Lower leg skin (tissue), 4 donors: Measurements from ENCODE around the gene EHBP1. TPM values are rescaled to one million over a fixed set of nuclear protein-coding genes. Genes with fewer than 3 reads are reported as not detected.

Experiments used
- DNase-seq, 2 donors: peaks; one replicate each; pipeline ENCODE4 v3.0.0-alpha.2; 2019; ENCODE audit warnings: low spot score in 2 of 2
- H3K4me3 ChIP-seq: fragments of 200-600 bp; sonication (generic); 2 replicates; pipeline ENCODE4 v1.5.1; 2017; ENCODE audit warnings: mild to moderate bottlenecking, low read depth; ENCODE audit not compliant: poor library complexity, severe bottlenecking
- POLR2A ChIP-seq, 2 donors: fragments of 450-650 bp; IDR thresholded peaks; one replicate each; pipeline ENCODE4 v1.6.1; 2016 to 2017; ENCODE audit warnings: antibody characterized with exemption in 2 of 2, mild to moderate bottlenecking in 1 of 2, moderate library complexity in 1 of 2
- WGBS, 2 donors: methylation state at CpG; one replicate each; pipeline ENCODE4 v1.1.5; 2018; 5-methylcytosine and 5-hydroxymethylcytosine counted together
- intact Hi-C: fragments of 100-400 bp; cut with DNase I; formaldehyde crosslinking; loops from one replicate; pipeline ENCODE4 v1.15.0; 2023; ENCODE audit warnings: low total_unique reads
- total RNA-seq, 4 donors: library from RNA; depleted of rRNA; stranded (reverse); fragments of >200 nt; gene quantifications; one replicate each; pipeline ENCODE4 v1.1.0, GENCODE V29; 2016
- TF ChIP-seq, protein P1 (sequence below), 3 donors: fragments of 450-650 bp; IDR thresholded peaks; one replicate each; pipeline ENCODE4 v1.5.1; 2016; ENCODE audit warnings: antibody characterized with exemption in 3 of 3, mild to moderate bottlenecking in 3 of 3, moderate library complexity in 2 of 3

The EHBP1 gene
- total RNA-seq, 4 donors from 2014 or later = 33.8 to 67.8 (median 51.2) TPM

DNA sequence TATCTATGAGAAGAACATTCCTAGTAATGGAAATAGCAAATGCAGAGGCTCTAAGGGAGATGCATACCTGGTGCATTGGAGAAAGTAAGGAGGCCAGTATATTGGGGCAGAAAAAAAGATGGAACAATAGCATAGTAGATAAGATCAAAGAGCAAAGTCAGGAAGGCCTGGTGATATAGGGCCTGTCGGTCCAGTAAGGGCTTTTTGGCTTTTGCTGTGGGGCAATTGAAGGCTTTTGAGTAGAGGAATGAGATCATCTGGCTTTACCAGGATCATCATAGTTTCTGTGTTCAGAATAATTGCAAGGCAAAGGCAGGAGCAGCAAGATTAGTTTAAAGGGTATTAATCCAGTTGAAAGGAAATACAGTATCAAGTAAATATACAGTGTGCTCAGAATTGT is 111.8 kb downstream of the EHBP1 start:
- no peak overlapping the region for H3K4me3 ChIP-seq
- intact Hi-C loops = no loop called here
- DNase-seq = no peak
- WGBS, 2 donors = 77 to 93% methylated on average over 1 of the region's 1 CpG
- no peak for TF ChIP-seq POLR2A (IDR thresholded peaks at IDR 0.05)
- TF ChIP-seq, protein P1, sequence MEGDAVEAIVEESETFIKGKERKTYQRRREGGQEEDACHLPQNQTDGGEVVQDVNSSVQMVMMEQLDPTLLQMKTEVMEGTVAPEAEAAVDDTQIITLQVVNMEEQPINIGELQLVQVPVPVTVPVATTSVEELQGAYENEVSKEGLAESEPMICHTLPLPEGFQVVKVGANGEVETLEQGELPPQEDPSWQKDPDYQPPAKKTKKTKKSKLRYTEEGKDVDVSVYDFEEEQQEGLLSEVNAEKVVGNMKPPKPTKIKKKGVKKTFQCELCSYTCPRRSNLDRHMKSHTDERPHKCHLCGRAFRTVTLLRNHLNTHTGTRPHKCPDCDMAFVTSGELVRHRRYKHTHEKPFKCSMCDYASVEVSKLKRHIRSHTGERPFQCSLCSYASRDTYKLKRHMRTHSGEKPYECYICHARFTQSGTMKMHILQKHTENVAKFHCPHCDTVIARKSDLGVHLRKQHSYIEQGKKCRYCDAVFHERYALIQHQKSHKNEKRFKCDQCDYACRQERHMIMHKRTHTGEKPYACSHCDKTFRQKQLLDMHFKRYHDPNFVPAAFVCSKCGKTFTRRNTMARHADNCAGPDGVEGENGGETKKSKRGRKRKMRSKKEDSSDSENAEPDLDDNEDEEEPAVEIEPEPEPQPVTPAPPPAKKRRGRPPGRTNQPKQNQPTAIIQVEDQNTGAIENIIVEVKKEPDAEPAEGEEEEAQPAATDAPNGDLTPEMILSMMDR (IDR thresholded peaks at IDR 0.05) = no peak

DNA sequence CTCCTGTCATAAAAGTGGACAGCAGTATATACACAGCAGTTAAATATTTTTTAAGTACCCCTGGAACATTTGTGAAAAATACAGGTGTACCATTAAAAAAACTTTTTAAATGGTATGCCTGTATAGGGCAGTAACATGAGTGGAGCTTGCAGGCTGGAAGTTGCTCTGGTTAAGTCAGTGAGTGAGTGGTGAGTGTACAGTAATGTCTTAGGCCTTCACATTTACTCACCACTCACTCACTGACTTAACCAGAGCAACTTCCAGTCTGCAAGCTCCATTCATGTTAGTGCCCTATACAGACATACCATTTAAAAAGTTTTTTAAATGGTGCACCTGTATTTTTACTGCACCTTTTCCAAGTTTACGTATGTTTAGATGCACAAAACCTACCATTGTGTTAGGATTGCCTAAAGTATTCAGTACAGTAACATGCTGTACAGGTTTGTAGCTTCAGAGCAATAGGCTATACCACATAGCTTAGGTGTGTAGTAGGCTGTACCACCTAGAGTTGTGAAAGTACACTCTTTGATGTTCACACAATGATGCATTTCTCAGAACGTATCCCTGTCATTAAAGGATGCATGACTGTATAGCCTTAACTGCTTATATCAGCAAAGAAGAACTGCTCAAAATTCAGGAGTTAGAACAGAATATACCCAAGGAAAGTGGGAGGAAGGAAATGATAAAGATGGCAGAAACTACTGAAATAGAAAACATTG is 112.6 kb downstream of the EHBP1 start:
- intact Hi-C loops = no loop called here
- no peak for DNase-seq
- TF ChIP-seq POLR2A (IDR thresholded peaks at IDR 0.05) = no peak
- TF ChIP-seq, protein P1 (IDR thresholded peaks at IDR 0.05) = no peak
- no peak overlapping the region for H3K4me3 ChIP-seq
- WGBS, 2 donors = 89 to 92% methylated on average over 2 of the region's 2 CpGs

GRCh38 chr2:62822549-62822948 is 117.0 kb downstream of the EHBP1 start:
- no peak for DNase-seq
- intact Hi-C loops = no loop called here
- no peak overlapping the region for H3K4me3 ChIP-seq
- no peak for TF ChIP-seq POLR2A (IDR thresholded peaks at IDR 0.05)
- TF ChIP-seq, protein P1 (IDR thresholded peaks at IDR 0.05) = no peak
- WGBS, 2 donors = 91 to 96% methylated on average over 3 of the region's 3 CpGs

DNA sequence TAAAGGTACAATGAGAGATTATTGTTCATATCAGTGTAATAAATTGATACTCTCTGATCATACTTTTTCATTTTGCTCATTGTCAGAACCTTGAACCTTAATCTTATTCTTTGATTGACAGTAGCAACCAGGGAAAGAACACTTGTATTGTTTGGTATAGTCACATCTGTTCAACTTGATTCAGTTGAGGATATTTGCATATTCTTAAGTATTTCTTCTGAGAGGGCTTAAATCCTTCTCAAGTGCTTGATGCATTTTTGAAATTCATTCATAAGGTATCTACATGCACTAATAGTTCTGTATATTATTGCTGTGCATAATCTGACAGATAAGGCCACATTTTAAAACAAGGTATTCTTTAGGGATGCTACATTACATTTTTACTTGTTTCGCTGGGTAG is 118.9 kb downstream of the EHBP1 start:
- no peak for DNase-seq
- intact Hi-C loops = no loop called here
- WGBS, 2 donors = 97 to 100% methylated on average over 1 of the region's 1 CpG
- no peak for TF ChIP-seq POLR2A (IDR thresholded peaks at IDR 0.05)
- no peak overlapping the region for H3K4me3 ChIP-seq

DNA sequence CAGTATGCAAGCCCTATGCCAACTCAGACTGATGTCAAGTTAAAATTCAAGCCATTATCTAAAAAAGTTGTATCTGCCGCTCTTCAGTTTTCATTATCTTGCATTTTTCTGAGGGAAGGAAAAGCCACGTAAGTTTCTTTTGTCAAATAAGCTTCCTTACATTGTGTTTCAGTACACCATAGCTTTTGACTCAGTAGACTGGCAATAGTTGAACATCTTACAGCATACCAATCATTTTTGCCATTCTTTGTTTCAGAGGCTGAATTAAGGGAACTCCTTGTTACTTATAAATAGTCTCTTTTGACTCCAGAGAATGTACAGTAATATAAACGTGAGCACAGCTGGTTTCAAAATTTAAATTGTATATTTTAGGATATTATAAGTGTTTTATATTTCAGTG is 120.6 kb downstream of the EHBP1 start:
- H3K4me3 ChIP-seq = no peak overlapping the region
- WGBS, 2 donors = 72 to 76% methylated on average over 3 of the region's 3 CpGs
- intact Hi-C loops = no loop called here
- no peak for DNase-seq
- TF ChIP-seq, protein P1 (IDR thresholded peaks at IDR 0.05) = no peak
- TF ChIP-seq POLR2A (IDR thresholded peaks at IDR 0.05) = no peak

- no peak for DNase-seq
- WGBS, 2 donors = 89 to 90% methylated on average over 4 of the region's 4 CpGs
- TF ChIP-seq, protein P1 (IDR thresholded peaks at IDR 0.05) = no peak
- no peak for TF ChIP-seq POLR2A (IDR thresholded peaks at IDR 0.05)
- intact Hi-C loops = no loop called here
- no peak overlapping the region for H3K4me3 ChIP-seq
Observed at GRCh38 chr2:62826953-62827675, 121.6 kb downstream of the EHBP1 start.
